Stomach (tissue), 4 donors: ENCODE measurements around the gene MC4R.

Source experiments
- EP300 ChIP-seq: sonication (generic); formaldehyde crosslinking; IDR thresholded peaks from one replicate; pipeline ENCODE4 v1.6.1; 2017; ENCODE audit warnings: antibody characterized with exemption
- POLR2A ChIP-seq, 4 donors: fragments of 450-650 bp; IDR thresholded peaks; one replicate each; pipeline ENCODE4 v1.6.1; 2016; ENCODE audit warnings: antibody characterized with exemption in 4 of 4, control low read depth in 2 of 4, mild to moderate bottlenecking in 1 of 4, moderate library complexity in 1 of 4
- POLR2AphosphoS5 ChIP-seq, 3 donors: sonication (generic); formaldehyde crosslinking; IDR thresholded peaks; one replicate each; pipeline ENCODE4 v1.6.1; 2016; ENCODE audit warnings: antibody characterized with exemption in 3 of 3
- TF ChIP-seq, protein P1 (sequence below), 7 experiments: fragments of 450-650 bp in 4 of 7; fragments of 200-600 bp in 3 of 7; sonication (generic) in 3 of 7; IDR thresholded peaks; one replicate each; pipeline ENCODE4 v1.5.1; 2016 to 2019; ENCODE audit warnings: antibody characterized with exemption in 7 of 7, control low read depth in 2 of 7, mild to moderate bottlenecking in 1 of 7

DNA sequence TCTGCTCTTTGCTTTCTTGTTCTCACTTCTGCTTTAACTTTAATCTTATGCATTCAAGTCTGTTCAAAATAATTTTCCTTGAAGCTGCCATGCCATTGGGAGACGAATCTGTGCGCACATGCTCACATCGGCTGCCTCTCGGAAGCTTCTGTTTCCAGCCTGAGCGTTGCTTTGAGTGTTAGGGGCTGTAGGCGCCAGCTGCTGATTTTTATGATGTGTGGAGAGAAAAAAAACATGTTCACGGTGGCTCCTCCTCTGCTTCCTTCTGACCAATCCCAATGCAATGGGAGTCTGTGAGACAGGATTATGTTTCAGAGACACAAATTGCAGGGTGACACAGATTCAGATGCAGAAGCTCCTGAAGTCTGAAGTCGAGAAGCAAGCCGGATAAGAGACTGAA, at the start of gene MC4R:
- TF ChIP-seq, protein P1, sequence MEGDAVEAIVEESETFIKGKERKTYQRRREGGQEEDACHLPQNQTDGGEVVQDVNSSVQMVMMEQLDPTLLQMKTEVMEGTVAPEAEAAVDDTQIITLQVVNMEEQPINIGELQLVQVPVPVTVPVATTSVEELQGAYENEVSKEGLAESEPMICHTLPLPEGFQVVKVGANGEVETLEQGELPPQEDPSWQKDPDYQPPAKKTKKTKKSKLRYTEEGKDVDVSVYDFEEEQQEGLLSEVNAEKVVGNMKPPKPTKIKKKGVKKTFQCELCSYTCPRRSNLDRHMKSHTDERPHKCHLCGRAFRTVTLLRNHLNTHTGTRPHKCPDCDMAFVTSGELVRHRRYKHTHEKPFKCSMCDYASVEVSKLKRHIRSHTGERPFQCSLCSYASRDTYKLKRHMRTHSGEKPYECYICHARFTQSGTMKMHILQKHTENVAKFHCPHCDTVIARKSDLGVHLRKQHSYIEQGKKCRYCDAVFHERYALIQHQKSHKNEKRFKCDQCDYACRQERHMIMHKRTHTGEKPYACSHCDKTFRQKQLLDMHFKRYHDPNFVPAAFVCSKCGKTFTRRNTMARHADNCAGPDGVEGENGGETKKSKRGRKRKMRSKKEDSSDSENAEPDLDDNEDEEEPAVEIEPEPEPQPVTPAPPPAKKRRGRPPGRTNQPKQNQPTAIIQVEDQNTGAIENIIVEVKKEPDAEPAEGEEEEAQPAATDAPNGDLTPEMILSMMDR (IDR thresholded peaks at IDR 0.05): no peak
- TF ChIP-seq POLR2A (IDR thresholded peaks at IDR 0.05) (no peak), POLR2AphosphoS5 (IDR thresholded peaks at IDR 0.05) (no peak), EP300 (no peak)
